BE2C (cell line): Measurements from ENCODE around the gene OTC.

Experiments
- DNase-seq: peaks from one replicate; pipeline ENCODE4 v3.0.0-alpha.2; 2020
- H3K27me3 ChIP-seq: fragments of 250-450 bp; sonication (Bioruptor Pico); 2 replicates; pipeline ENCODE4 v1.5.1; 2020; ENCODE audit warnings: mild to moderate bottlenecking
- H3K36me3 ChIP-seq: fragments of 250-450 bp; sonication (Bioruptor Pico); 2 replicates; pipeline ENCODE4 v1.5.1; 2020; ENCODE audit warnings: mild to moderate bottlenecking
- H3K4me1 ChIP-seq: fragments of 250-450 bp; sonication (Bioruptor Pico); 2 replicates; pipeline ENCODE4 v1.5.1; 2020
- H3K4me3 ChIP-seq: 2 replicates; pipeline ENCODE4 v1.5.1; 2011; ENCODE audit warnings: low read depth, low read length
- H3K9me3 ChIP-seq: fragments of 250-450 bp; sonication (Bioruptor Pico); 2 replicates; pipeline ENCODE4 v1.5.1; 2020
- TF ChIP-seq, protein P1 (sequence below): IDR thresholded peaks from 2 replicates; pipeline ENCODE4 v1.5.1; 2012; ENCODE audit warnings: mild to moderate bottlenecking, low read depth, low read length

The OTC gene

DNA sequence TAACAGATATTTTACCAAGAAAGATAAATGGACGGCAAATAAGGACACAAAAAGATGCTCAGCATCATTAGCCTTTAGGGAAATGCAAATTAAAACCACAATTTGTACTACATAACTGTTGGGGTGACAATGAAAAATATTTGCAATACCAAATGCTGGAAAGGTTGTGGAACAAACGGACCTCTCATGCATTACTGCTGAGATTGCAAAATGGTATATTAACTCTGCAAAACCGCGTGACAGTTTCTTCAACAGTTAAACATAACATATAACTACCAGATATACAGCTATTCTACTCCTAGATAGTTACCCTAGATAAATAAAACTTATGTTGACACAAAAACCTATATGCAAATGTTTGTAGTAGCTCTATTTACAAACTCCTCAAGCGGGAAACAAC is 6.3 kb upstream of the OTC start:
- no peaks in the 10 kb centered on the region for H3K4me1 ChIP-seq

DNA sequence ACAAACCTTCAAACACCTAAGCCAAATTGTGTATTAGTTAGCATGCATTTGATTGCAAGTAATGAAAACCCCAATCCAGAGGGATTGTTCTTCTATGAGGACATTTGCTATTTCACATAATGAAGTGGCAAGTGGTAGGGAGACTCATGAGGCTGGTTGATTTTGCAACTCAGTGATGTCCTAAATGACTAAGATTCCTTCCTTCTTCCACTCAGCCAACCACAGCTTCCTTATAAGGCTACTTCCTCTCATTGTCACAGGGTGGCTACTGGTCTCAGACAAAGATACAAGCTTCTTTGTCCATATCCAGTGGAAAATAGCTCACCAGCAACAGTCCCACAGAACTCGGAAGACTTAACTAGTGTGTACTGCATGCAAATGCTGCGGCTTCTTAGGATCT is 5.3 kb upstream of the OTC start:
- H3K4me1 ChIP-seq: no peaks in the 10 kb centered on the region
- TF ChIP-seq, protein P1, sequence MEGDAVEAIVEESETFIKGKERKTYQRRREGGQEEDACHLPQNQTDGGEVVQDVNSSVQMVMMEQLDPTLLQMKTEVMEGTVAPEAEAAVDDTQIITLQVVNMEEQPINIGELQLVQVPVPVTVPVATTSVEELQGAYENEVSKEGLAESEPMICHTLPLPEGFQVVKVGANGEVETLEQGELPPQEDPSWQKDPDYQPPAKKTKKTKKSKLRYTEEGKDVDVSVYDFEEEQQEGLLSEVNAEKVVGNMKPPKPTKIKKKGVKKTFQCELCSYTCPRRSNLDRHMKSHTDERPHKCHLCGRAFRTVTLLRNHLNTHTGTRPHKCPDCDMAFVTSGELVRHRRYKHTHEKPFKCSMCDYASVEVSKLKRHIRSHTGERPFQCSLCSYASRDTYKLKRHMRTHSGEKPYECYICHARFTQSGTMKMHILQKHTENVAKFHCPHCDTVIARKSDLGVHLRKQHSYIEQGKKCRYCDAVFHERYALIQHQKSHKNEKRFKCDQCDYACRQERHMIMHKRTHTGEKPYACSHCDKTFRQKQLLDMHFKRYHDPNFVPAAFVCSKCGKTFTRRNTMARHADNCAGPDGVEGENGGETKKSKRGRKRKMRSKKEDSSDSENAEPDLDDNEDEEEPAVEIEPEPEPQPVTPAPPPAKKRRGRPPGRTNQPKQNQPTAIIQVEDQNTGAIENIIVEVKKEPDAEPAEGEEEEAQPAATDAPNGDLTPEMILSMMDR: no peak
- H3K4me3 ChIP-seq: no peak overlapping the region
- no peaks in the 10 kb centered on the region for H3K36me3 ChIP-seq
- H3K9me3 ChIP-seq: no peaks in the 10 kb centered on the region
- no peak for DNase-seq
- no peaks in the 10 kb centered on the region for H3K27me3 ChIP-seq

More for the DNA sequence above, 6.3 kb upstream of the OTC start:
- DNase-seq: no peak
- Histone ChIP-seq H3K4me3 (no peak overlapping the region), H3K9me3 (no peaks in the 10 kb centered on the region), H3K36me3 (no peaks in the 10 kb centered on the region), H3K27me3 (no peaks in the 10 kb centered on the region)
- TF ChIP-seq, protein P1: no peak

DNA sequence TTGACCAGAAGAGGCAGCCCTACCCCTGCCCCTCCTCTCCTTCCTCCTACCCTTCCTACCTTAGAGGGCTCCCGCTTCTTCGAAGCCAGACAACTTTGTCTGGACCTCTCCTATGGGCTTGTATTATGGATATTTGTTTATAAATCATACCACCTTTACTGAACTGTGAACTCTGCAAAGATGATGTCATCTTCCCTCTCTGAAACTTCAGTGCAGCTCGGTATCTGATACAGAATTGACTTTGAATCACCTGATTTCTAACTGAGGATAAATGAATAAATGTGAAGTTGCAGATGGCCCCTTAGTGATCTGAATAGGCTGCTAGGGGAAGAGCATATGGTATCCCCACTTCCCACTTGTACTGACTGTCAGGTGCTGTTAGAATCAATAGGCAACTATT is 1.1 kb upstream of the OTC start:
- no peak for DNase-seq
- TF ChIP-seq, protein P1: no peak
- no peaks in the 10 kb centered on the region for H3K27me3 ChIP-seq

DNA sequence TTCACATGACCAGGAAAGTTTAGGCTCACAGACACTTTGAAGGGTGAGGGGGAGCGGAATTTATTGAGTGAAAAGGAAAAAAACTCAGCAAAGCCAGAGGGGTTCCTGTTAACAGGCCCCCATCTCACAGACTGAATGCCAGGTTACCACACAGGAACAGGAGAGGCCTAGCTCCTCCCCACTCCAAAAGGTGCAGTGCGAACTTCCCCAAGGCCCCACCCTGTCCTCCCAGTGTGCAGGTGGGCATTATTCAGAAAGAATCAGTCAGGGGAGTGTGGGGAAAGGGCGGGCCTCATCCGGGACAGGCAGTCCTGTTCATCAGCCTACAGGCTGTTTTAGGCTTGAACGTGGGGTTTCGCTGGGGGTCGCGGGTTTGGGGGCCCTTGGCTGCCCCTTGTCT is 4.0 kb downstream of the OTC start:
- Histone ChIP-seq H3K36me3 (no peaks in the 10 kb centered on the region), H3K27me3 (no peaks in the 10 kb centered on the region), H3K4me1 (no peaks in the 10 kb centered on the region), H3K9me3 (no peaks in the 10 kb centered on the region), H3K4me3 (no peak overlapping the region)
- TF ChIP-seq, protein P1: no peak
- no peak for DNase-seq

More for the DNA sequence above, 1.1 kb upstream of the OTC start:
- Histone ChIP-seq H3K9me3 (no peaks in the 10 kb centered on the region), H3K4me3 (no peak overlapping the region), H3K36me3 (no peaks in the 10 kb centered on the region), H3K4me1 (no peaks in the 10 kb centered on the region)

DNA sequence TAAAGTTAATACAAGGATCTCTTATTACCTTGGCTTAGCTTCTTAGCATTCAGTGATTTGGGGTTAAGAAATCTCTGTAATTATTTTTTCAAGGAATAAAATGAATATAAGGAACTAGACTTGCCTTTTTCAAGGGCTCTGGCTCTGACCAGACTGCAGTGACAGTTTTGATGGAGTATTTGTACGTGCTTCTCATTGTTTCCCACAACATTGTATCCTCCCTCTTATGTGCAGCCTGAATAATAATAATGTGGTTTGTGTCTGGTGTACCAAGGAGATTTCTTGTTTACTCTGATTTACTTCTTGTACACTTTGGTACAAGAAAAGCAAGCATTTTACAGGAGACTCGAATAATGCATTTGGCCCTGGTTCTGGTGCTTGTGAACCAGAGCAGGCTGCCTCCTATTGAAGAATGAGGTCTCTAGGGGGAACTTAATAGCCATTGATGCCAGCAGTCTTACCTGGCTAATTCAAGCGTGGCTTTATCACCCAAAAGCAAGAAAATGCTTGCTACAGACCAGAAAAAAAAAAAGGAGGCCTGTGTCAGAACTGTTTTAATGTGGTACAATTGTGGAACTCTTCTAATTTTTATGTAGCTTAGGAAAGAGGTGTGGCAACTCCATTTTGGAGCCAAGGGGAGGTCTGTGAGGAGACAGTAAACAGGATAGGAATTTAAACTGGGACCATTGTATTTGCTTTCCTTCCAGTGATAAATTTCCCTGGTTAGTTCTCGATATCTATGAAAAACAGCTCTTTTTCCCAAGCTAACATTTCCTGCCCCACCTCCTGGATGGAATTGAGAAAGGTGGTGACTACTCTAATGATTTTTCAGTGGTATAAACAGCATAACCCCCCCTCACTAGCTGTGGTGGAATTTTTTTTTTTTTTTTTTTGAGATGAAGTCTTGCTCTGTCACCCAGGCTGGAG is 5.6 kb downstream of the OTC start:
- DNase-seq: no peak
- TF ChIP-seq, protein P1: no peak
- H3K36me3 ChIP-seq: no peaks in the 10 kb centered on the region
- H3K4me3 ChIP-seq: no peak overlapping the region
- H3K4me1 ChIP-seq: no peaks in the 10 kb centered on the region
- H3K27me3 ChIP-seq: no peaks in the 10 kb centered on the region
- H3K9me3 ChIP-seq: no peaks in the 10 kb centered on the region

DNA sequence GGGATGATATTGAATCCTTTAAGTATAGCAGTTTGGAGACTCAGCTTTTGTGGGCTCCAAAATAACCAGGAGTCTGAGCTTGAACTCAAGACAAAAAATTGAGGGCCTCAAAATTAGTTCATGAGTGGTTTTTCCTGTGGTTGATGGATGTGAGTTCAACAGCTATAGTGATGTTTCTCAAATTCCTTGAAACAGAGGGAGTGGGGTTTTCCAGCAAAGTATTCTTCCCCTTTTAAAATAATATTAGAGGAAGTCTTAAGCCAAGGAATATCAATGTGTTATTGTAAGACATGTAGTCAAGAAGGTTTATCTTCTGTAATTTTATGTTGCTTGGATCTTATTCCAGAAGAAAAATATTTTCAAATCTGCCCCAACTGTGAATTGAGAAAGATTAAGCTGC is 10.6 kb downstream of the OTC start:
- Histone ChIP-seq H3K4me3 (no peak overlapping the region), H3K27me3 (no peaks in the 10 kb centered on the region), H3K36me3 (no peaks in the 10 kb centered on the region), H3K4me1 (no peaks in the 10 kb centered on the region), H3K9me3 (no peaks in the 10 kb centered on the region)
- TF ChIP-seq, protein P1: no peak
- DNase-seq: no peak
